Endothelial cell of coronary artery (primary cell): ENCODE results near the gene NIBAN1. TPM values are rescaled to one million over a fixed set of nuclear protein-coding genes. Genes with fewer than 3 reads are reported as not detected.

Experiments
- total RNA-seq: library from RNA; depleted of rRNA; stranded (reverse); fragments of >200 nt; gene quantifications from 2 replicates; pipeline ENCODE4 v1.2.3, GENCODE V29; 2014

NIBAN1 gene
- total RNA-seq = 7.5 and 11.1 TPM in 2 replicates

GRCh38 chr1:184974056-184974836 lies at the start of gene NIBAN1:
TSS of gene NIBAN1 (minus strand) at chr1:184974508. CDS start at chr1:184974356, 152 bp downstream.

Other genes starting within 250 kb of the NIBAN1 start
- gene EDEM3, start 219.7 kb downstream of the NIBAN1 start, total RNA-seq = 63.5 and 83.9 TPM in 2 replicates
- gene RNF2, start 71.0 kb upstream of the NIBAN1 start, total RNA-seq = 21.9 and 22.0 TPM in 2 replicates
- gene TRMT1L, start 182.4 kb upstream of the NIBAN1 start, total RNA-seq = 16.7 and 17.4 TPM in 2 replicates
- gene SWT1, start 182.7 kb upstream of the NIBAN1 start, total RNA-seq = 3.1 and 4.0 TPM in 2 replicates